ENCODE measurements around the gene ENTR1.

GRCh38 chr9:136444102-136444501 is 33.7 kb upstream of the ENTR1 start:
- TF ChIP-seq CTCF (IDR thresholded peaks at IDR 0.05; ENCODE audit: low read depth, low read length, poor library complexity, severe bottlenecking) (no peak), EZH2phosphoT487 (IDR thresholded peaks at IDR 0.05; ENCODE audit: borderline replicate concordance, low read length) (no peak)

Measured in DOHH2 (cell line).